Lower lobe of right lung (tissue), 2 donors: Measurements from ENCODE around the gene PSMA7. TPM values are rescaled to one million over a fixed set of nuclear protein-coding genes. Genes with fewer than 3 reads are reported as not detected.

ENCODE experiments used
- ATAC-seq, 2 donors: fragments of 200-7000 bp; cut with Tn5 transposase; one replicate each; pipeline ENCODE4 v1.9.1; 2020 to 2022; ENCODE audit warnings: mild to moderate bottlenecking in 2 of 2, moderate library complexity in 2 of 2
- DNase-seq: peaks from one replicate; pipeline ENCODE4 v3.0.0-alpha.2; 2020
- H3K27ac ChIP-seq: fragments of 200-600 bp; one replicate; pipeline ENCODE4 v1.8.0; 2022
- H3K27me3 ChIP-seq: fragments of 200-600 bp; one replicate; pipeline ENCODE4 v1.8.0; 2022; ENCODE audit warnings: low read depth
- H3K36me3 ChIP-seq: fragments of 200-600 bp; one replicate; pipeline ENCODE4 v1.8.0; 2022; ENCODE audit warnings: mild to moderate bottlenecking
- H3K4me1 ChIP-seq: fragments of 200-600 bp; one replicate; pipeline ENCODE4 v1.8.0; 2022
- H3K4me3 ChIP-seq: fragments of 200-600 bp; one replicate; pipeline ENCODE4 v1.8.0; 2022; ENCODE audit warnings: mild to moderate bottlenecking
- H3K9me3 ChIP-seq: fragments of 200-600 bp; one replicate; pipeline ENCODE4 v1.8.0; 2022
- intact Hi-C: fragments of 100-400 bp; cut with DNase I; formaldehyde crosslinking; loops from one replicate; pipeline ENCODE4 v1.11.0; 2022
- total RNA-seq: library from RNA; stranded (reverse); fragmentation: NEBNext Ultra II Directional; extraction: Animal tissue kit (Norgen Biotek cat#: 25700); gene quantifications from one replicate; pipeline ENCODE4 v1.2.1, GENCODE V29; 2021
- TF ChIP-seq, protein P1 (sequence below): fragments of 200-600 bp; IDR thresholded peaks from one replicate; pipeline ENCODE4 v1.8.0; 2022; ENCODE audit warnings: antibody characterized with exemption, mild to moderate bottlenecking
- donor health status: DM: no; HTN: yes; CAD: no; lungs with severe emphysema.

The PSMA7 gene
- total RNA-seq, 1 donor from 2014 or later: 223 TPM

DNA sequence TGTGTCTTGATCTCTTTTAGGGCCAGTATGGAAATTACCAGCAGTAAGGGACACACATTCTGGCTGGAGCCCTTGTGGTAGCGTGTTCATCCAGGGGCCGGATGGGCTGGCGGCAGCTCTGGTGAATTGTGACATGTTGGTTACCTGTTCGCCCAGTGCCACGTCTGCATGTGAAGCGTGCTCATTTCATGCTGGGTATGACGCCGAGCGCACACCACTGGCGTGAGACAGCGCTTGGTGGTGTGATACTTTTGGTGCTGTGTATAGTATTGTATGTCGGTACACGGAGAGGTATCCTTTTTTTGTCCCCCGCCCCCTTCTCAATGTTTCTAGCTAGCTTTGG lies 35.9 kb upstream of the PSMA7 start:
- H3K27me3 ChIP-seq: no peaks in the 10 kb centered on the region
- DNase-seq (no peak), ATAC-seq (no peak)
- H3K27ac ChIP-seq: no peak overlapping the region
- H3K36me3 ChIP-seq: peaks cover 43% of the 10 kb centered on the region
- TF ChIP-seq, protein P1, sequence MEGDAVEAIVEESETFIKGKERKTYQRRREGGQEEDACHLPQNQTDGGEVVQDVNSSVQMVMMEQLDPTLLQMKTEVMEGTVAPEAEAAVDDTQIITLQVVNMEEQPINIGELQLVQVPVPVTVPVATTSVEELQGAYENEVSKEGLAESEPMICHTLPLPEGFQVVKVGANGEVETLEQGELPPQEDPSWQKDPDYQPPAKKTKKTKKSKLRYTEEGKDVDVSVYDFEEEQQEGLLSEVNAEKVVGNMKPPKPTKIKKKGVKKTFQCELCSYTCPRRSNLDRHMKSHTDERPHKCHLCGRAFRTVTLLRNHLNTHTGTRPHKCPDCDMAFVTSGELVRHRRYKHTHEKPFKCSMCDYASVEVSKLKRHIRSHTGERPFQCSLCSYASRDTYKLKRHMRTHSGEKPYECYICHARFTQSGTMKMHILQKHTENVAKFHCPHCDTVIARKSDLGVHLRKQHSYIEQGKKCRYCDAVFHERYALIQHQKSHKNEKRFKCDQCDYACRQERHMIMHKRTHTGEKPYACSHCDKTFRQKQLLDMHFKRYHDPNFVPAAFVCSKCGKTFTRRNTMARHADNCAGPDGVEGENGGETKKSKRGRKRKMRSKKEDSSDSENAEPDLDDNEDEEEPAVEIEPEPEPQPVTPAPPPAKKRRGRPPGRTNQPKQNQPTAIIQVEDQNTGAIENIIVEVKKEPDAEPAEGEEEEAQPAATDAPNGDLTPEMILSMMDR: no peak
- intact Hi-C loops: no loop called here
- H3K4me1 ChIP-seq: peaks cover 15% of the 10 kb centered on the region
- no peak overlapping the region for H3K4me3 ChIP-seq
- H3K9me3 ChIP-seq: no peaks in the 10 kb centered on the region

DNA sequence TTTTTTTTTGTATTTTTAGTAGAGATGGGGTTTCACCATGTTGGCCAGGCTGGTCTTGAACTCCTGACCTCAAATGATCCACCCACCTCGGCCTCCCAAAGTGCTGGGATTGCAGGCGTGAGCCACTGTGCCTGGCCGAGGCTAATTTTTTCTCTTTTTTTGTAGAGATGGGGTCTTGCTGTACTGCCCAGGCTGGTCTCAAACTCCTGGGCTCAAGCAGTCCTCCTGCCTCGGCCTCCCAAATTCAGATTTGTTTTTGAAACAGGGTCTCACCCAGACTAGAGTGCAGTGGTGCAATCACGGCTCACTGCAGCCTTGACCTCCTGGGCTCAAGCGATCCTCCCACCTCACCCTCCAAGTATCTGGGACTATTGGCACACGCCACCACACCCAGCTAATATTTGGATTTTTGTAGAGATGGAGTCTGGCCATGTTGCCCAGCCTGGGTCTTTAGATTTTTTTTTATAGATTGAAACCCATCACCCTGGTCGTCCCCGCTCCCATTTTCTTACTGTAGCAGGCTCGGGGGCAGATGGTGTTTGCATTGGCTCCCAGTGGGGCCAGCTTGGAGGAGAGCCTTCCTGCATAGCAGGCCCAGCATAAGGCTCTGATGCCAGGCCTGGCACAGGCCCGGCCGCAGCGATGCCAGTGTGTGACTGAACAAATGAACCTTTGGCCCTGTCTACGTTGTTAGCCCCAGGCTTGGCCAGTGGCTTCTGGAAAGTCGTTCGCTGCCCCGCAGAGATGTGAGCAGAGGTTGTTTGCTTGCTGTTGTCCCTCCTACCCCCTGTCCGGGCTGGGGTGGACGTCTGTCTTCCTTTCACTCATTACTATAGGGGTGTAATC lies 35.3 kb upstream of the PSMA7 start:
- H3K36me3 ChIP-seq: peaks cover 49% of the 10 kb centered on the region
- DNase-seq (no peak), ATAC-seq (no peak)
- no peak overlapping the region for H3K4me3 ChIP-seq
- intact Hi-C loops: no loop called here
- no peaks in the 10 kb centered on the region for H3K9me3 ChIP-seq
- TF ChIP-seq, protein P1: no peak
- H3K4me1 ChIP-seq: peaks cover 9% of the 10 kb centered on the region
- H3K27me3 ChIP-seq: no peaks in the 10 kb centered on the region
- H3K27ac ChIP-seq: no peak overlapping the region

DNA sequence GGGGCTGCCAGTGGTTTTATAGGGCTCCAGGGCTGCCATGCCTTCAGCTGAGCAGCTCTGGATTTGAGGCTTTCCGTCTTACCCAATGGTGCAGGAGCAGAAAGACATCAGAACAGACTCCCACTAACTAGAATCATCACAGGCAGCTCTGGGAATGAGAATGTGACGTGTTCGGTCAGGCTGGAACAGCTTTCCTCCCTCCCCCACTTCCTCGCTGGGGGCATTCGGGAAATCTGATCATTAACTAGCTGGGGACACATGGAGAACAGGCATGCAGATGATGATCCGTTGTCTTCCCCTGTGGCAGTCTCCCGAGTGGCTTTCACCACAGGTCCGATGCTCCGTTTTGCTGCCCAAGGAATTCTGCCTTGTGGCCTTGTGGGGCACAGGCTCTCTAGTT lies 34.1 kb upstream of the PSMA7 start:
- DNase-seq (no peak), ATAC-seq (no peak)
- Histone ChIP-seq H3K27ac (no peak overlapping the region), H3K27me3 (no peaks in the 10 kb centered on the region), H3K36me3 (peaks cover 58% of the 10 kb centered on the region), H3K9me3 (no peaks in the 10 kb centered on the region), H3K4me1 (peaks cover 6% of the 10 kb centered on the region), H3K4me3 (no peak overlapping the region)
- intact Hi-C loops: no loop called here
- TF ChIP-seq, protein P1: no peak

DNA sequence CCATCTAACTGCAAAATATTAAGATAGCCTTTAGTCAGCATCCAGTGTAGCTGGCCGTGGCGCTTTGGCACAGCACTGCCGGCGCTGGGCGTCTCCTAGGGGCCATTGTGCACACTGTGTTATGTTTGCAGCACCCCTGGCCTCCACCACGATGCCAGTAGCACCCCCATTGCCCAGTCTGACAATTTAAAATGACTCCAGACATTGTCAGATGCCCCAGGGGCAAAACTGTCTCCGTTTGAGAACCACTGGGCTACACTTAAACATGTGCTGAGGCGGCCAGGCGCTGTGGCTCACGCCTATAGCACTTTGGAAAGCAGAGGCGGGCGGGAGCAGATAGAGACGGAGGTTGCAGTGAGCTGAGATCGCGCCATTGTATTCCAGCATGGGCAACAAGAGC lies 33.7 kb upstream of the PSMA7 start:
- no peak for ATAC-seq
- intact Hi-C loops: no loop called here
- H3K4me1 ChIP-seq: peaks cover 2% of the 10 kb centered on the region
- H3K36me3 ChIP-seq: peaks cover 58% of the 10 kb centered on the region
- TF ChIP-seq, protein P1: no peak
- H3K9me3 ChIP-seq: no peaks in the 10 kb centered on the region
- no peak overlapping the region for H3K4me3 ChIP-seq
- no peak for DNase-seq
- H3K27ac ChIP-seq: no peak overlapping the region
- no peaks in the 10 kb centered on the region for H3K27me3 ChIP-seq

DNA sequence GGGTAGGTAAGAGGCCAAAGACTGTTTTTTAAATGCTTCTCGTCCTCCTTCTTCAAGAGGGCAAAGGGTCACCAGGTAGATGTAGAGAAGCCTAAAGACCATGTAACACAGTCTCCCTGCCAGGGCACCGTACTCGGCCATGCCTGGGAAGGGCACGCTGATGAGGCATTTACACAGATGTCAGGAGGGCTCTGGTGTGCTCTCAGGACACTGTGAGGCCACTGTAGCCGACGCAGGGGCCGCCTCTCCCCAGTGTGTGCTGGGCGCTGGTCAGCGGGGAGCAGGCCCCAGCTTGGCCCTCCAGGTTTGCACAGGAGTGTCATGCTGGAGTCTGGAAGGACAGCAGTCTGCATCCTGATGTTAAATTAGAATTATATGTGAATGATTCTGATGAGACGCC lies 32.5 kb upstream of the PSMA7 start:
- Histone ChIP-seq H3K9me3 (no peaks in the 10 kb centered on the region), H3K4me1 (no peaks in the 10 kb centered on the region), H3K4me3 (no peak overlapping the region), H3K27ac (no peak overlapping the region), H3K27me3 (no peaks in the 10 kb centered on the region), H3K36me3 (peaks cover 58% of the 10 kb centered on the region)
- DNase-seq (no peak), ATAC-seq (peak in 1 of 2 donors; percentile 28)
- intact Hi-C loops: no loop called here
- TF ChIP-seq, protein P1: no peak
